Spleen (tissue), 7 donors: ENCODE results near the gene NOSIP.

ENCODE experiments used
- POLR2A ChIP-seq, 3 donors: fragments of 450-650 bp; IDR thresholded peaks; one replicate each; pipeline ENCODE4 v1.5.1; 2017; ENCODE audit warnings: antibody characterized with exemption in 3 of 3, mild to moderate bottlenecking in 1 of 3
- TF ChIP-seq, protein P1 (sequence below), 11 experiments: fragments of 200-600 bp in 7 of 11; fragments of 450-650 bp in 4 of 11; sonication (generic) in 4 of 11; IDR thresholded peaks in 8 of 11; conservative IDR thresholded peaks in 3 of 11; 1 replicate in 7 of 11; 2 replicates in 4 of 11; pipeline versions ENCODE4 v1.4.0 to v1.8.0; 2016 to 2021; ENCODE audit warnings: antibody characterized with exemption in 11 of 11, inconsistent platforms in 4 of 11, mild to moderate bottlenecking in 1 of 11
- donor health status: DM: no; HTN: no; CAD: no; lungs with moderate emphysema.
- donor health status: DM: no; HTN: no; CAD: no.
- donor health status: DM: no; HTN: no; CAD: no.

DNA sequence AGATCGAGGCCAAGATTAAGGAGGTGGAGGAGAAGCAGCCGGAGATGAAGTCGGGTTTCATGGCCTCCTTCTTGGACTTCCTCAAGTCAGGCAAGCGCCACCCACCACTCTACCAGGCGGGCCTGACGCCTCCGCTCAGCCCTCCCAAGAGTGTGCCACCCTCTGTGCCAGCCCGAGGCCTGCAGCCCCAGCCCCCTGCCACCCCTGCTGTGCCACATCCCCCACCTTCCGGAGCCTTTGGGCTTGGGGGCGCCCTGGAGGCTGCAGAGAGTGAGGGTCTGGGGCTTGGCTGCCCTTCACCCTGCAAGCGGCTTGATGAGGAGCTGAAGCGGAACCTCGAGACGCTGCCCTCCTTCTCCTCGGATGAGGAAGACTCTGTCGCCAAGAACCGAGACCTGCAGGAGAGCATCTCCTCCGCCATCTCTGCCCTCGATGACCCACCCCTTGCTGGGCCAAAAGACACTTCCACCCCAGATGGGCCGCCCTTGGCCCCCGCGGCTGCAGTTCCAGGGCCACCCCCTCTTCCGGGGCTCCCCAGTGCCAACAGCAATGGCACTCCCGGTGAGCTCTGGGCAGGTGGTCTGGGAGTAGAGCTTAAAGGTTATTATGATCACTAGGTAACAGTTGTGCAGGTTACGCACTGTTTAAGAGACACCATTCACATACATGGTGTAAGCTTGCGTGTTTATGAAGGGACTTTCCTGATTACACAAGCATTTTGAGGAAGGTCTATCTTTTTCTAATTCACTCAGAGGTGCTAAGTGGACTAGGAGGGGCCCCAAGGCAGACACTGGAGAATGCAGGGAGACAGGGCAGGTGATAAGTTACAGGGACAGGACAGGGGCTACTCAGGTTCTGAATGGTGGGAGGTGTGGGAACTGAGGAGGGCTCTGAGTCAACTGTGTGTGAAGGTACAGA, 19.3 kb upstream of the NOSIP start:
- TF ChIP-seq, protein P1, sequence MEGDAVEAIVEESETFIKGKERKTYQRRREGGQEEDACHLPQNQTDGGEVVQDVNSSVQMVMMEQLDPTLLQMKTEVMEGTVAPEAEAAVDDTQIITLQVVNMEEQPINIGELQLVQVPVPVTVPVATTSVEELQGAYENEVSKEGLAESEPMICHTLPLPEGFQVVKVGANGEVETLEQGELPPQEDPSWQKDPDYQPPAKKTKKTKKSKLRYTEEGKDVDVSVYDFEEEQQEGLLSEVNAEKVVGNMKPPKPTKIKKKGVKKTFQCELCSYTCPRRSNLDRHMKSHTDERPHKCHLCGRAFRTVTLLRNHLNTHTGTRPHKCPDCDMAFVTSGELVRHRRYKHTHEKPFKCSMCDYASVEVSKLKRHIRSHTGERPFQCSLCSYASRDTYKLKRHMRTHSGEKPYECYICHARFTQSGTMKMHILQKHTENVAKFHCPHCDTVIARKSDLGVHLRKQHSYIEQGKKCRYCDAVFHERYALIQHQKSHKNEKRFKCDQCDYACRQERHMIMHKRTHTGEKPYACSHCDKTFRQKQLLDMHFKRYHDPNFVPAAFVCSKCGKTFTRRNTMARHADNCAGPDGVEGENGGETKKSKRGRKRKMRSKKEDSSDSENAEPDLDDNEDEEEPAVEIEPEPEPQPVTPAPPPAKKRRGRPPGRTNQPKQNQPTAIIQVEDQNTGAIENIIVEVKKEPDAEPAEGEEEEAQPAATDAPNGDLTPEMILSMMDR (IDR thresholded peaks at IDR 0.05 in 8 of 11, conservative IDR thresholded peaks at IDR 0.05 in 3 of 11) = no peak
- TF ChIP-seq POLR2A (IDR thresholded peaks at IDR 0.05) = no peak
